Measurements from ENCODE around the gene TMEM145.

Gene TMEM145

DNA sequence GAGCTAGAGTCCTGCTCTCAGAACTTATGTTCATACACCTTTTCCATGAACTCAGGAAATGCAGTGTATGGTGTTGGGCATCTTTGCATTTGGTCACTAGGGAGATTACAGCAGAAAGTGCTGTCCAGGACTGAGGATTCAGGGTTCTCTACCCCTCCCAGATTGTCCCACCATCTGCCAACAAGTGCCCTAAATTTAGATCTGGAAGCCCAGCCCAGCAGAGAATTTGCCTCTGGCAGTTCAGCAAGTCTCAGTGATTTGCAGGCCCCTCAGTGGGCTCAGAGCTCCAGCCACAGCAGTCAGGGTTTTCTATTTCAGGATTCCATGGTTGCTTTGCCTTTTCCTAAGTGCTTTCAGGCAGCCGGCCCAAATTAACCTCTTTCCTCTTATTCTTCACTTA, 53.6 kb downstream of the TMEM145 start:
- DNase-seq = no peak

DNA sequence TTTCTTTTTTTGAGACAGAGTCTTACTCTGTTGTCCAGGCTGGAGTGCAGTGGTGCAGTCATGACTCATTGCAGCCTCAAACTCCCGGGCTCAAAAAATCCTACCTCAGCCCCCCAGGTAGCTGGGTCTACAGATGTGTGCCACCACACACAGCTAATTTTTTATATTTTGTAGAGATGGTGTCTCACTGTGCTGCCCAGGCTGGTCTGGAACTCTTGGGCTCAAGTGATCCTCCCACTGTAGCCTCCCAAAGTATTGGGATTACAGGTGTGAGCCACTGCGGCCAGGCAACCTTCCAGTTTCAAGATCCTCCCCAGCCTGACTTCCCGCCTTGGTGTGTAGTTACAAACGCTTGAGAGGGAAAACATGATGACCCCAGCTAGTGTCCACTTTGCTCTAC, 54.8 kb downstream of the TMEM145 start:
- DNase-seq = no peak

- DNase-seq = no peak
Observed at GRCh38 chr19:42368360-42368759, 55.3 kb downstream of the TMEM145 start.

DNA sequence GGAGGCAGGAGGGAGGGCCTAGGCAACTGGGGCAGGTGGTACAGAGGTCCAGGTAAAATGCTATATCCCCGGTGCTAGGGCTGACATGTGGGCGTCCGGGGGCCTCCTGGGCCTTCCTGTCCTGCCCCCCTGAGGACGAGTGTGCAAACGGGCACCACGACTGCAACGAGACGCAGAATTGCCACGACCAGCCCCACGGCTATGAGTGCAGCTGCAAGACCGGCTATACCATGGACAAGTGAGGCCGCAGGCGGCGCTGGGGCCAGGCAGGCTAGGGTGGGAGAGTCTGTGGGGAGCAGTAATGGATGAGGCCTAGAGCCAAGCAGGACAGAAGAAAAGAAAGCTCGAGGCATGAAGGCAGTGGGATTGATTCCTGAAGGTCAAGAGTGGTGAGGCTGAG, 55.7 kb downstream of the TMEM145 start:
- no peak for DNase-seq

- no peak for DNase-seq
Observed at GRCh38 chr19:42369433-42370067, 56.4 kb downstream of the TMEM145 start.

- DNase-seq = no peak
Observed at GRCh38 chr19:42370068-42370520, 57.0 kb downstream of the TMEM145 start.

GRCh38 chr19:42370626-42371175, 57.6 kb downstream of the TMEM145 start:
- no peak for DNase-seq
